Measurements from ENCODE around the gene TBL1X.

DNA sequence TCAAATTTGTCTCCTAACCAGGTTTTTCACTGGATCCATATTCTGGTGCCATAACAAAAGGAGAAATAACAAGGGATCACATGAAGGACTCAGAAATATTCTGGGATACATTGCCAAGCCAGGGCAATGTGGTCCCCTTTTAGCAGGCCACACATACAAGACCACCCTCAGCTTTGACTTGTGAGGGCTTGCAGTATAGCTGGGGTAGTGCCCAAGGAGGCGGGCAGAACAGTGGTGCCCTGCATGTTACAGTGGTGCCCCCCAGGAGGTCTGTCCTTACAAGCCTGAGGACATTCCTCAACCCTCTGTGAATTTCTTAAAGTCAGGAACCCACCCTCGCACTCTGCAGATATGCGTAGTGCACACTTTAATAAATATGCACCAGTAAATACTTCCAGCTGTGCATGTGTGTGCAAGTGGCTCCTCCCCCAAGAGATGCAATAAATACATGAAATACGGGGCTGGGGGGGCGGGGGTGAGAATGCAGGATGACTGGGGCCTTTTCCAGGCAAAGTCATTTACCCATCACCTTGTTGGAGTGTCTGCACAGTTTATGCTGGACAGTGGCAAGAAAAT, 34.4 kb upstream of the TBL1X start:
- TF ChIP-seq POLR2A (IDR thresholded peaks at IDR 0.05; ENCODE audit: low read length) (no peak), GATA1 (IDR thresholded peaks at IDR 0.05; ENCODE audit: low read depth, low read length) (no peak)
